Stomach (tissue), 9 donors: ENCODE results near the gene CST7. TPM values are rescaled to one million over a fixed set of nuclear protein-coding genes. Genes with fewer than 3 reads are reported as not detected.

Experiments
- DNase-seq, 2 donors: peaks; one replicate each; pipeline versions ENCODE4 v3.0.0 to v3.0.0-alpha.2; 2013 to 2019
- H3K27ac ChIP-seq, 5 donors: fragments of 200-600 bp in 4 of 5; sonication (generic) in 4 of 5; one replicate each; pipeline ENCODE4 v1.5.1; 2013 to 2019; ENCODE audit warnings: mild to moderate bottlenecking in 1 of 5, moderate library complexity in 1 of 5
- H3K27me3 ChIP-seq, 3 donors: fragments of 200-600 bp; sonication (generic); one replicate each; pipeline ENCODE4 v1.5.1; 2017 to 2019; ENCODE audit warnings: mixed run types in 1 of 3
- H3K36me3 ChIP-seq, 4 donors: fragments of 200-600 bp; sonication (generic); 1 replicate in 3 of 4; 2 replicates in 1 of 4; pipeline ENCODE4 v1.5.1; 2016 to 2019
- H3K4me1 ChIP-seq, 4 donors: fragments of 200-600 bp; sonication (generic); one replicate each; pipeline ENCODE4 v1.5.1; 2016 to 2019
- H3K4me3 ChIP-seq, 4 donors: fragments of 200-600 bp; sonication (generic) in 3 of 4; one replicate each; pipeline ENCODE4 v1.5.1; 2016 to 2019; ENCODE audit warnings: mild to moderate bottlenecking in 1 of 4
- H3K9me3 ChIP-seq, 4 donors: fragments of 200-600 bp; sonication (generic); one replicate each; pipeline ENCODE4 v1.5.1; 2016 to 2019
- EP300 ChIP-seq: sonication (generic); formaldehyde crosslinking; IDR thresholded peaks from one replicate; pipeline ENCODE4 v1.6.1; 2017; ENCODE audit warnings: antibody characterized with exemption
- POLR2A ChIP-seq, 4 donors: fragments of 450-650 bp; IDR thresholded peaks; one replicate each; pipeline ENCODE4 v1.6.1; 2016; ENCODE audit warnings: antibody characterized with exemption in 4 of 4, control low read depth in 2 of 4, mild to moderate bottlenecking in 1 of 4, moderate library complexity in 1 of 4
- POLR2AphosphoS5 ChIP-seq, 3 donors: sonication (generic); formaldehyde crosslinking; IDR thresholded peaks; one replicate each; pipeline ENCODE4 v1.6.1; 2016; ENCODE audit warnings: antibody characterized with exemption in 3 of 3
- WGBS, 5 donors: extraction: QIAGEN DNeasy Blood & Tissue Kit in 3 of 5; methylation state at CpG; one replicate each; pipeline versions ENCODE4 v1.1.5 to v1.1.7; 2013 to 2018; 5-methylcytosine and 5-hydroxymethylcytosine counted together
- intact Hi-C: fragments of 100-400 bp; cut with DNase I; formaldehyde crosslinking; loops from one replicate; pipeline ENCODE4 v1.15.1; 2023; ENCODE audit warnings: low total_unique reads
- polyA plus RNA-seq, 3 donors: library from polyadenylated mRNA; stranded (reverse); fragments of 200-250 nt; gene quantifications; one replicate each; pipeline ENCODE4 v1.2.3, GENCODE V29; 2013
- total RNA-seq, 5 donors: library from RNA; depleted of rRNA; stranded (reverse); fragments of >200 nt; gene quantifications; one replicate each; pipeline versions ENCODE4 v1.1.0 to v1.2.3, GENCODE V29; 2014 to 2016
- TF ChIP-seq, protein P1 (sequence below), 7 experiments: fragments of 450-650 bp in 4 of 7; fragments of 200-600 bp in 3 of 7; sonication (generic) in 3 of 7; IDR thresholded peaks; one replicate each; pipeline ENCODE4 v1.5.1; 2016 to 2019; ENCODE audit warnings: antibody characterized with exemption in 7 of 7, control low read depth in 2 of 7, mild to moderate bottlenecking in 1 of 7
- donor health status: healthy with polysubstance abuse.
- donor health status: Bipolar disorder and iron deficiency.
- donor health status: healthy.

CST7 gene
- total and polyA plus RNA-seq, 8 donors: 0.87 to 8.3 (median 2.5) TPM; not detected in 1

- no peak for TF ChIP-seq EP300
- no peak for TF ChIP-seq POLR2AphosphoS5 (IDR thresholded peaks at IDR 0.05)
- TF ChIP-seq POLR2A (IDR thresholded peaks at IDR 0.05): no peak
- intact Hi-C loops: no loop called here
- H3K9me3 ChIP-seq: no peaks in the 10 kb centered on the region
- H3K27me3 ChIP-seq: no peaks in the 10 kb centered on the region
- peak in 1 of 2 donors; percentile 47 for DNase-seq
- peaks cover 60 to 100% (median 100%) of the 10 kb centered on the region in 4 donors for H3K36me3 ChIP-seq
- 90 to 94% (median 93%) methylated on average over 9 of the region's 9 CpGs for WGBS, 5 donors
- no peak overlapping the region for H3K4me3 ChIP-seq
- H3K27ac ChIP-seq: no peak overlapping the region
- no peaks in the 10 kb centered on the region for H3K4me1 ChIP-seq
Measured at GRCh38 chr20:24964506-24964840, 15.4 kb downstream of the CST7 start.

DNA sequence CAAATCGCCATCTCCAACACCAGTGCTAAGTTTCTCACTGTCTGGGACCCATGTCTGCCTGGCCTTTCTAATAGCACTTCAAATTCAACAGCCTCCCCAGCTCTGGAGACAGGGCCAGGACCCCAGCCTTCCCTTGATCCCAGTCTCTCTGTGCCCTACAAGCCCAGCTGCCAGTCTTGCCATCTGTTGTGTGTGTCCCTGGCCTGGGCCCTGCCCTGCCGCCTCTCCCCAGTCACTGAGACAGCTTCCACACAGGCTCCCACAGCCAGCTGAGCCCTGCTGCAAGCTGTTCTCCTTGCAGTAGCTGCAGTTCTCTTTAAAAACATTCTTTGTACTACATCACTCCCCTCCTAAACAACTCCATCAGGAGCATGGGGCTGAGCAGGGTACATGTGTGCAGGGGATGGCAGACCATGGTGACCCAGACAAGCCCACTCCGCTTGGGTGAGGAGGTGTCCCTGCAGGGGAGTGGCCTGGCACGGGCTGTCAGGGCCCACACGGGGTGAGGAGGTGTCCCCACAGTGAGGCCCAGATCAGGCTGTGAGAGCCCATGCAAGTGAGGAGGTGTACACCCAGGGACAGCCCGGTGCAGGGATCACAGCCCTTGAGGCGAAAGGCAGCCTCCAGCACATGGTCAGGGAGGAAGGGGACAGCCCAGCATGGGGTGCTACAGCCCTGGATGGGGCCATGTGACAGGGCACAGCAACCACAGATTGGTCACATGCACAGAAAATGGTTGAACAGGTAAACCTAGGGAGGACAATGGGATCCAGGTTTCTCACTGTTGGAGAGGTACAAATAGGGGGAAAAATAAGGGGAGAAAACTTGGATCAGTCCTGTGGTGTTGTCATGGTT, 16.2 kb downstream of the CST7 start:
- no peak overlapping the region for H3K27ac ChIP-seq

DNA sequence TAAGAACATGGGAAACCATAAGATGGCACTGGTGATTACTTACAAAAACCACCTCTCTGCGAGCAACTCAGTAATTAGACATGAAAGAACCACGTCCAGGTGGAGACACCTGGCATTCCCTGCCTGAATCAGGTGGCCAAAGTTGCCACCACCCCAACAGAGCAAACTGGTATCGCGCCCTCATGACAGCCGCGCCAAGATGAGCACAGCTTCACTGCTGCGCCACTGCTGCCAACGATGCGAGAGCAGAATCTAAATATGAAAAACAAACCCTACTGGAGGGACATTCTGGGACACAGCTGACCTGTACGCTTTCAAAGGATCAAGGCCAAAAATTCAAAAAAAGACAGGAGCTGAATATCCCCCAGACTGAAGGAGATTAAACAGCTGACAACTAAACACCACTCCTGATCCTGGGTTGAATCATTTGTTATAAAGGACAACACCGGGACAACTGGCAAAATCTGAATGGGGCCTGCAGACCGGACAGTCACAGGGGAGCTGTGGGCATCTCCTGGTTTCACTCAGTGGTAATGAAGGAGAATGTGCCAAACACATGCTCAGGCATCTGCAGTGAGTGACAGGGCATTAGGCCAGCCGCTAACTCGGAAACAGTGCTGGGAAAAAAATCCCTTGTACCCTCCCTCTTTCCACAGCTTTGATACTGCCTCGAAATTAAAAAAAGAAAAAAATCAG, 17.4 kb downstream of the CST7 start:
- Histone ChIP-seq H3K9me3 (no peaks in the 10 kb centered on the region), H3K36me3 (peaks cover 78 to 100% (median 99%) of the 10 kb centered on the region in 4 donors), H3K4me3 (no peak overlapping the region), H3K4me1 (no peaks in the 10 kb centered on the region), H3K27ac (no peak overlapping the region), H3K27me3 (no peaks in the 10 kb centered on the region)
- TF ChIP-seq EP300 (no peak), POLR2A (IDR thresholded peaks at IDR 0.05) (no peak), POLR2AphosphoS5 (IDR thresholded peaks at IDR 0.05) (no peak)
- TF ChIP-seq, protein P1, sequence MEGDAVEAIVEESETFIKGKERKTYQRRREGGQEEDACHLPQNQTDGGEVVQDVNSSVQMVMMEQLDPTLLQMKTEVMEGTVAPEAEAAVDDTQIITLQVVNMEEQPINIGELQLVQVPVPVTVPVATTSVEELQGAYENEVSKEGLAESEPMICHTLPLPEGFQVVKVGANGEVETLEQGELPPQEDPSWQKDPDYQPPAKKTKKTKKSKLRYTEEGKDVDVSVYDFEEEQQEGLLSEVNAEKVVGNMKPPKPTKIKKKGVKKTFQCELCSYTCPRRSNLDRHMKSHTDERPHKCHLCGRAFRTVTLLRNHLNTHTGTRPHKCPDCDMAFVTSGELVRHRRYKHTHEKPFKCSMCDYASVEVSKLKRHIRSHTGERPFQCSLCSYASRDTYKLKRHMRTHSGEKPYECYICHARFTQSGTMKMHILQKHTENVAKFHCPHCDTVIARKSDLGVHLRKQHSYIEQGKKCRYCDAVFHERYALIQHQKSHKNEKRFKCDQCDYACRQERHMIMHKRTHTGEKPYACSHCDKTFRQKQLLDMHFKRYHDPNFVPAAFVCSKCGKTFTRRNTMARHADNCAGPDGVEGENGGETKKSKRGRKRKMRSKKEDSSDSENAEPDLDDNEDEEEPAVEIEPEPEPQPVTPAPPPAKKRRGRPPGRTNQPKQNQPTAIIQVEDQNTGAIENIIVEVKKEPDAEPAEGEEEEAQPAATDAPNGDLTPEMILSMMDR (IDR thresholded peaks at IDR 0.05): no peak
- intact Hi-C loops: no loop called here
- WGBS, 5 donors: 93 to 96% (median 93%) methylated on average over 15 of the region's 15 CpGs
- no peak for DNase-seq

More for the DNA sequence above, 16.2 kb downstream of the CST7 start:
- no peaks in the 10 kb centered on the region for H3K9me3 ChIP-seq
- intact Hi-C loops: no loop called here
- H3K27me3 ChIP-seq: no peaks in the 10 kb centered on the region
- no peak for TF ChIP-seq POLR2AphosphoS5 (IDR thresholded peaks at IDR 0.05)
- DNase-seq: no peak
- H3K4me1 ChIP-seq: no peaks in the 10 kb centered on the region
- no peak overlapping the region for H3K4me3 ChIP-seq
- WGBS, 5 donors: 93 to 96% (median 95%) methylated on average over 7 of the region's 7 CpGs
- peaks cover 68 to 100% (median 99%) of the 10 kb centered on the region in 4 donors for H3K36me3 ChIP-seq

DNA sequence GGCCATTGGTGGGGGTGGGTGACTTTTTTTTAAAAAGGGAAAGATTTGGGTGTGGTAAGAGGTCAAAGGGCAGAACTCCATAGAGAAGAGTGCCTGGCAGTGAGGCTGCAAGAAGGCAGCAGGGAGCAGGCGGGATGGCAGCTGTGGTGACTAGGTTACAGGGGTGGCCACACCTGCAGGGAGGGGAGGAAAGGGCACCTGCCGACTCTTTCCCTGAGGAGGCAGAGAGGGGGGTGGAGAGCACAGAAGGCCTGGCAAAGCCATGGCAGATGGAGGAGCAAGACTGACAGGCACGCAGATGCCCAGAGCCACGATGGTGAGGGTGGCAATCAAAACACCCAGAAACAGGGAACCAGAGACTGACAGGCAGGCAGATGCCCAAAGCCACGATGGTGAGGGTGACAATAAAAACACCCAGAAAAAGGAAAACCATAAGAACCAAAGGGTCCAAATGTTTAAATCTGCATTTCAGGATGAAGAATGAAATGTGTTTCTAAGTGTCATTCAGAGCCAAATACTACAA, 19.3 kb downstream of the CST7 start:
- H3K4me1 ChIP-seq: no peaks in the 10 kb centered on the region
- no peak for TF ChIP-seq POLR2A (IDR thresholded peaks at IDR 0.05)
- no peak for TF ChIP-seq EP300
- TF ChIP-seq POLR2AphosphoS5 (IDR thresholded peaks at IDR 0.05): no peak
- TF ChIP-seq, protein P1 (IDR thresholded peaks at IDR 0.05): no peak
- H3K9me3 ChIP-seq: no peaks in the 10 kb centered on the region
- no peak overlapping the region for H3K4me3 ChIP-seq
- 74 to 84% (median 82%) methylated on average over 5 of the region's 5 CpGs for WGBS, 5 donors
- peaks cover 86 to 100% (median 99%) of the 10 kb centered on the region in 4 donors for H3K36me3 ChIP-seq
- no peak for DNase-seq
- H3K27ac ChIP-seq: no peak overlapping the region
- H3K27me3 ChIP-seq: no peaks in the 10 kb centered on the region
- intact Hi-C loops: no loop called here

DNA sequence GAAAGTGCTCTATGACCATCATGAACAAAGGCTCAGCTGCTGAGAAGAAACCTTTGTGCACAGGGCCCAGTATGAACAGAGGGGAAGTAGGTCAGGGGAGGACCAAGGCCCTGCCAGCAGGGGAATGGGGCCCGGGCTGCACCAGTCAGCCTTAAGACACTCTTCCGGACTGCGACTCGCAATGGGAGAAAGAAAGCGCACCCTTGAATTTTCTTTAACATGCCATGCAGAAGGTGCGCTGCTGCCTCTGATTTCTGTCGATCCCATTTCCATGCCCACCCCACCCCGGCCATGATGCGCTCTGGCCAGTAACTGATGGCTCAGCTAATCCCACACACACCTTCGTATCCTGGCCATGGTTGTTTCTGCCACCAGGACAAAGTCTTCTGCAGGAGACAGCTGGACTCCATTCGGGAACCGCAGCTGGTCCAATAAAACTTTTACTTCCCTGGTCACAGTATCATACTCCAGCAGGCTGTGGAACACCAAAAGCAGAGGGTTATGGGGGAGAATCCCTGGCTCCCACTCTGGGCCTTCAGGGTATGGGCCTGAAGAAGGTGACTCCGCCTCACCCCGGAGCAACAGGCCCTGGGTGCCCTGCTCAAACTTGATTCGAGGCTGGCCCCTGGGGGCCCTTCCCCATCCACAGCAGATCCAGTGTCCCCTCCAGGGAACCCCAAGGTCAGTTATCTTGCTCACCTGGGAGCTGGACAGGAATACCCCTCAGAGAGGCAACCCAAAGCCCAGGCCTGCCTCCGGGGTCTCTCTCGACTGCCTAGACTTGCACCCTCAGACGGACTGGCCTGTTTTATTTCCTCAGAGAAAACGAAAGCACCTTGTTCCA, 20.3 kb downstream of the CST7 start:
- H3K4me1 ChIP-seq: no peaks in the 10 kb centered on the region
- no peaks in the 10 kb centered on the region for H3K9me3 ChIP-seq
- 93 to 98% (median 97%) methylated on average over 16 to 19 of the region's 19 CpGs for WGBS, 5 donors
- TF ChIP-seq, protein P1 (IDR thresholded peaks at IDR 0.05): no peak
- TF ChIP-seq POLR2AphosphoS5 (IDR thresholded peaks at IDR 0.05) (no peak), EP300 (no peak), POLR2A (IDR thresholded peaks at IDR 0.05) (no peak)
- H3K27ac ChIP-seq: no peak overlapping the region
- peaks cover 78 to 97% (median 94%) of the 10 kb centered on the region in 4 donors for H3K36me3 ChIP-seq
- DNase-seq: no peak
- intact Hi-C loops: no loop called here
- H3K4me3 ChIP-seq: no peak overlapping the region
- no peaks in the 10 kb centered on the region for H3K27me3 ChIP-seq
